Colonic mucosa (tissue), 4 donors: ENCODE results near the gene GNAT1. TPM values are rescaled to one million over a fixed set of nuclear protein-coding genes. Genes with fewer than 3 reads are reported as not detected.

Experiments
- DNase-seq: peaks from one replicate; pipeline ENCODE4 v3.0.0-alpha.2; 2020
- H3K27ac ChIP-seq: fragments of 200-600 bp; one replicate; pipeline ENCODE4 v1.8.0; 2021
- H3K27me3 ChIP-seq: fragments of 200-600 bp; one replicate; pipeline ENCODE4 v1.8.0; 2021
- H3K36me3 ChIP-seq: fragments of 200-600 bp; one replicate; pipeline ENCODE4 v1.8.0; 2021
- H3K4me1 ChIP-seq: fragments of 200-600 bp; one replicate; pipeline ENCODE4 v1.8.0; 2021; ENCODE audit warnings: mild to moderate bottlenecking
- H3K4me3 ChIP-seq: fragments of 200-600 bp; one replicate; pipeline ENCODE4 v1.8.0; 2021
- H3K9ac ChIP-seq, 2 donors: one replicate each; pipeline ENCODE4 v1.7.0; 2013; ENCODE audit warnings: control low read depth in 2 of 2, low read depth in 2 of 2, low read length in 2 of 2
- H3K9me3 ChIP-seq: fragments of 200-600 bp; one replicate; pipeline ENCODE4 v1.8.0; 2021
- CTCF ChIP-seq: fragments of 200-600 bp; IDR thresholded peaks from one replicate; pipeline ENCODE4 v1.8.0; 2022; ENCODE audit warnings: antibody characterized with exemption, mild to moderate bottlenecking
- intact Hi-C: fragments of 100-400 bp; cut with DNase I; formaldehyde crosslinking; loops from one replicate; pipeline ENCODE4 v1.14.1; 2022
- total RNA-seq, 2 donors: library from RNA; stranded (reverse); fragmentation: NEBNext Ultra II Directional in 1 of 2; extraction: Animal tissue kit (Norgen Biotek cat#: 25700) in 1 of 2; gene quantifications; one replicate each; pipeline ENCODE4 v1.2.1, GENCODE V29; 2021
- donor health status: healthy.
- donor health status: DM: no; HTN: no; CAD: no.
- donor health status: DM: no; HTN: no; CAD: no.

Gene GNAT1
- total RNA-seq, 2 donors from 2014 or later: not detected

- TF ChIP-seq CTCF: no peak
- Histone ChIP-seq H3K4me1 (peaks cover 29% of the 10 kb centered on the region), H3K27ac (no peak overlapping the region), H3K9me3 (no peaks in the 10 kb centered on the region), H3K36me3 (no peaks in the 10 kb centered on the region), H3K4me3 (no peak overlapping the region), H3K9ac (peak overlapping the region in 1 of 2 donors; percentile 14), H3K27me3 (no peaks in the 10 kb centered on the region)
- intact Hi-C loops: no loop called here
- DNase-seq: no peak
Observed at GRCh38 chr3:50164481-50164880, 26.9 kb upstream of the GNAT1 start.

DNA sequence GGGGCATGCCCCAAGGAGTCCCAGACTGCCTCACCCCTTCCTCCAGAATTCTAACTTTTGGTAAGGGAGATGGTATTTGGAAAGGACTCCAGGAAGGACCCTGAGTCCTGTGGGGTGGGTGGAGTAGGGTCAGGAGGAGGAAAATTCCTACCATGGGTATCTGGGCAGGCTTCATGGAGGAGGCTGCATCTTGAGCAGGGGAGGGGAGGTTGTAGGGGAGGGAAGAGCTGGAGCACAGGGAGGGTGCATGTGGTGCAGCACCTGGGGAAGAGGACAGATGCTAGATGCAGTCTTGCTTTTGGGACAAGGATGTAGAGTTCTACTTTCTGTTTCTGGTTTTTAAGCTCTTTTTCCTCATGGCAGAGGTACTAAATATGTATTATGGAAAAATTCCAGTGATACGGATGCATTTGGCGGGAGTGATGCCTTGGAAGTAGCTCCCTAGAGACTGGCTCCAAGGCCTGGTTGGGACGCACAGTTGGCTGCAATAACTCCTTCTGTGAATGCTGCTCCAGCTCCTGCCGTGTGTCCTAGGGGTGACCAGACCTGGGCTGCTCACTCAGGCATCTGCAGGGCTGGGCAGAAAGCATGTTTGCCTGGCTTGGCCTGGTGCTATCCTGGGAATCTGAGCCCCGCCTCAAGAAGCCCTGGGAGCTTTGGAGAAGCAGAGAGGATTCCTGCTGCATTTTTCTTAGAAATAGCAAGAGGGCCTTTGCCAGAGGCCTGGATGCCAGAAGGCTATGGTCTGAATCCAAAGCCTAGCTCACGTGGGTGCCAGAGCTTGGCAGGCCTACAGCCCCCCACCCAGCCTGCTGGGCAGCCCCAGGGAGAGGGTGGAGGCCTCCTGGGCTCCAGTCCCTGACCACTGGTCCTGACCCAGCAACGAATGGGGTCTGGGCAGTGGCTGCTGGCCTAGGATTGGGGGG, 26.2 kb upstream of the GNAT1 start:
- intact Hi-C loops: no loop called here
- TF ChIP-seq CTCF: no peak
- Histone ChIP-seq H3K27me3 (no peaks in the 10 kb centered on the region), H3K4me1 (peaks cover 27% of the 10 kb centered on the region), H3K9ac (peak overlapping the region in 1 of 2 donors; percentile 51), H3K4me3 (no peak overlapping the region), H3K9me3 (no peaks in the 10 kb centered on the region), H3K36me3 (no peaks in the 10 kb centered on the region), H3K27ac (no peak overlapping the region)
- DNase-seq: no peak

- Histone ChIP-seq H3K9me3 (no peaks in the 10 kb centered on the region), H3K4me1 (peaks cover 21% of the 10 kb centered on the region), H3K4me3 (no peak overlapping the region), H3K36me3 (no peaks in the 10 kb centered on the region), H3K27me3 (no peaks in the 10 kb centered on the region), H3K9ac (peak overlapping the region; percentile 24 to 51), H3K27ac (no peak overlapping the region)
- DNase-seq: no peak
- no peak for TF ChIP-seq CTCF
- intact Hi-C loops: no loop called here
Observed at GRCh38 chr3:50165910-50166538, 25.4 kb upstream of the GNAT1 start.

- no peak overlapping the region for H3K27ac ChIP-seq
- H3K4me1 ChIP-seq: peaks cover 19% of the 10 kb centered on the region
- no peaks in the 10 kb centered on the region for H3K9me3 ChIP-seq
- no peak overlapping the region for H3K4me3 ChIP-seq
- DNase-seq: no peak
- peak overlapping the region in 1 of 2 donors; percentile 51 for H3K9ac ChIP-seq
- intact Hi-C loops: no loop called here
- H3K36me3 ChIP-seq: no peaks in the 10 kb centered on the region
- H3K27me3 ChIP-seq: no peaks in the 10 kb centered on the region
- no peak for TF ChIP-seq CTCF
Observed at GRCh38 chr3:50166620-50167019, 24.8 kb upstream of the GNAT1 start.

GRCh38 chr3:50167069-50167840, 24.2 kb upstream of the GNAT1 start:
- peaks cover 16% of the 10 kb centered on the region for H3K4me1 ChIP-seq
- no peak for TF ChIP-seq CTCF
- H3K9ac ChIP-seq: peak overlapping the region; percentile 12 to 51
- H3K36me3 ChIP-seq: no peaks in the 10 kb centered on the region
- intact Hi-C loops: no loop called here
- peak overlapping the region; percentile 44 for H3K27ac ChIP-seq
- peak; percentile 76 for DNase-seq
- no peaks in the 10 kb centered on the region for H3K9me3 ChIP-seq
- no peaks in the 10 kb centered on the region for H3K27me3 ChIP-seq
- no peak overlapping the region for H3K4me3 ChIP-seq
